Karpas-422 (cell line): ENCODE results near the gene BIRC5. TPM values are rescaled to one million over a fixed set of nuclear protein-coding genes. Genes with fewer than 3 reads are reported as not detected.

Source experiments
- DNase-seq: peaks from one replicate; pipeline ENCODE4 v3.0.0-alpha.2; 2015
- H2AFZ ChIP-seq: fragments of 200-600 bp; sonication (generic); 2 replicates; pipeline ENCODE4 v1.6.1; 2014; ENCODE audit warnings: antibody characterized with exemption, low read length, mixed read lengths
- H3K27ac ChIP-seq: fragments of 200-600 bp; sonication (generic); 2 replicates; pipeline ENCODE4 v1.5.1; 2014; ENCODE audit warnings: mild to moderate bottlenecking, low read length, moderate library complexity
- H3K27me3 ChIP-seq: fragments of 200-600 bp; sonication (generic); 2 replicates; pipeline ENCODE4 v1.6.1; 2014; ENCODE audit warnings: low read length, mixed read lengths
- H3K36me3 ChIP-seq: fragments of 200-600 bp; sonication (generic); 2 replicates; pipeline ENCODE4 v1.6.1; 2014; ENCODE audit warnings: low read length, mixed read lengths; ENCODE audit not compliant: insufficient read depth
- H3K4me1 ChIP-seq: fragments of 200-600 bp; sonication (generic); 2 replicates; pipeline ENCODE4 v1.6.1; 2014; ENCODE audit warnings: mild to moderate bottlenecking, low read length, mixed read lengths
- H3K4me2 ChIP-seq: fragments of 200-600 bp; sonication (generic); 2 replicates; pipeline ENCODE4 v1.6.1; 2014; ENCODE audit warnings: low read length, low read depth, mild to moderate bottlenecking; ENCODE audit not compliant: poor library complexity, severe bottlenecking
- H3K4me3 ChIP-seq: fragments of 200-600 bp; sonication (generic); 2 replicates; pipeline ENCODE4 v1.5.1; 2014; ENCODE audit warnings: mild to moderate bottlenecking, antibody characterized with exemption, low read length, mixed read lengths
- H3K79me2 ChIP-seq: fragments of 200-600 bp; sonication (generic); 2 replicates; pipeline ENCODE4 v1.6.1; 2014; ENCODE audit warnings: mild to moderate bottlenecking, low read length, mixed read lengths
- H3K9ac ChIP-seq: fragments of 200-600 bp; sonication (generic); 2 replicates; pipeline ENCODE4 v1.6.0; 2014; ENCODE audit warnings: low read length
- H3K9me2 ChIP-seq: fragments of 200-600 bp; sonication (generic), shearing (Covaris generic); replicated peaks from 2 replicates; pipeline ENCODE4 v1.6.0; 2014; ENCODE audit warnings: mild to moderate bottlenecking, low read length, moderate library complexity; ENCODE audit not compliant: insufficient read depth
- H3K9me3 ChIP-seq: fragments of 300-700, 200-600 bp; sonication (generic); 2 replicates; pipeline ENCODE4 v1.6.1; 2014; ENCODE audit warnings: low read length, mixed read lengths
- H4K20me1 ChIP-seq: fragments of 200-600 bp; sonication (generic); 2 replicates; pipeline ENCODE4 v1.6.1; 2014; ENCODE audit warnings: mild to moderate bottlenecking, antibody characterized with exemption, low read length, low read depth; ENCODE audit not compliant: insufficient read depth
- total RNA-seq: library from RNA; depleted of rRNA; stranded (reverse); fragments of >200 nt; shearing (Covaris generic); gene quantifications from 2 replicates; pipeline ENCODE4 v1.2.3, GENCODE V29; 2014; ENCODE audit warnings: low replicate concordance

Gene BIRC5
- total RNA-seq, 1 experiment from 2014 or later: 45.4 TPM

DNA sequence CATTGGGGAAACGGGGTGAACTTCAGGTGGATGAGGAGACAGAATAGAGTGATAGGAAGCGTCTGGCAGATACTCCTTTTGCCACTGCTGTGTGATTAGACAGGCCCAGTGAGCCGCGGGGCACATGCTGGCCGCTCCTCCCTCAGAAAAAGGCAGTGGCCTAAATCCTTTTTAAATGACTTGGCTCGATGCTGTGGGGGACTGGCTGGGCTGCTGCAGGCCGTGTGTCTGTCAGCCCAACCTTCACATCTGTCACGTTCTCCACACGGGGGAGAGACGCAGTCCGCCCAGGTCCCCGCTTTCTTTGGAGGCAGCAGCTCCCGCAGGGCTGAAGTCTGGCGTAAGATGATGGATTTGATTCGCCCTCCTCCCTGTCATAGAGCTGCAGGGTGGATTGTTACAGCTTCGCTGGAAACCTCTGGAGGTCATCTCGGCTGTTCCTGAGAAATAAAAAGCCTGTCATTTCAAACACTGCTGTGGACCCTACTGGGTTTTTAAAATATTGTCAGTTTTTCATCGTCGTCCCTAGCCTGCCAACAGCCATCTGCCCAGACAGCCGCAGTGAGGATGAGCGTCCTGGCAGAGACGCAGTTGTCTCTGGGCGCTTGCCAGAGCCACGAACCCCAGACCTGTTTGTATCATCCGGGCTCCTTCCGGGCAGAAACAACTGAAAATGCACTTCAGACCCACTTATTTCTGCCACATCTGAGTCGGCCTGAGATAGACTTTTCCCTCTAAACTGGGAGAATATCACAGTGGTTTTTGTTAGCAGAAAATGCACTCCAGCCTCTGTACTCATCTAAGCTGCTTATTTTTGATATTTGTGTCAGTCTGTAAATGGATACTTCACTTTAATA is 10.4 kb downstream of the BIRC5 start:
- no peaks in the 10 kb centered on the region for H3K9me2 ChIP-seq
- H3K79me2 ChIP-seq: no peaks in the 10 kb centered on the region
- H3K4me1 ChIP-seq: no peaks in the 10 kb centered on the region
- no peak overlapping the region for H2AFZ ChIP-seq
- H4K20me1 ChIP-seq: no peaks in the 10 kb centered on the region
- no peak overlapping the region for H3K4me2 ChIP-seq
- H3K4me3 ChIP-seq: no peak overlapping the region
- peaks cover 19% of the 10 kb centered on the region for H3K36me3 ChIP-seq
- H3K9ac ChIP-seq: no peak overlapping the region
- H3K9me3 ChIP-seq: no peaks in the 10 kb centered on the region
- no peak for DNase-seq
- H3K27me3 ChIP-seq: no peaks in the 10 kb centered on the region
- no peak overlapping the region for H3K27ac ChIP-seq

DNA sequence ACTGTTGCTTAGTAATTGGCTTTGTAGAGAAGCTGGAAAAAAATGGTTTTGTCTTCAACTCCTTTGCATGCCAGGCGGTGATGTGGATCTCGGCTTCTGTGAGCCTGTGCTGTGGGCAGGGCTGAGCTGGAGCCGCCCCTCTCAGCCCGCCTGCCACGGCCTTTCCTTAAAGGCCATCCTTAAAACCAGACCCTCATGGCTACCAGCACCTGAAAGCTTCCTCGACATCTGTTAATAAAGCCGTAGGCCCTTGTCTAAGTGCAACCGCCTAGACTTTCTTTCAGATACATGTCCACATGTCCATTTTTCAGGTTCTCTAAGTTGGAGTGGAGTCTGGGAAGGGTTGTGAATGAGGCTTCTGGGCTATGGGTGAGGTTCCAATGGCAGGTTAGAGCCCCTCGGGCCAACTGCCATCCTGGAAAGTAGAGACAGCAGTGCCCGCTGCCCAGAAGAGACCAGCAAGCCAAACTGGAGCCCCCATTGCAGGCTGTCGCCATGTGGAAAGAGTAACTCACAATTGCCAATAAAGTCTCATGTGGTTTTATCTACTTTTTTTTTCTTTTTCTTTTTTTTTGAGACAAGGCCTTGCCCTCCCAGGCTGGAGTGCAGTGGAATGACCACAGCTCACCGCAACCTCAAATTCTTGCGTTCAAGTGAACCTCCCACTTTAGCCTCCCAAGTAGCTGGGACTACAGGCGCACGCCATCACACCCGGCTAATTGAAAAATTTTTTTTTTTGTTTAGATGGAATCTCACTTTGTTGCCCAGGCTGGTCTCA is 11.2 kb downstream of the BIRC5 start:
- Histone ChIP-seq H3K9ac (no peak overlapping the region), H3K27ac (no peak overlapping the region), H3K36me3 (peaks cover 19% of the 10 kb centered on the region), H3K9me2 (no peaks in the 10 kb centered on the region), H3K79me2 (no peaks in the 10 kb centered on the region), H3K4me1 (no peaks in the 10 kb centered on the region), H3K4me2 (no peak overlapping the region), H4K20me1 (no peaks in the 10 kb centered on the region), H3K4me3 (no peak overlapping the region), H3K27me3 (no peaks in the 10 kb centered on the region), H3K9me3 (no peaks in the 10 kb centered on the region), H2AFZ (no peak overlapping the region)
- no peak for DNase-seq

DNA sequence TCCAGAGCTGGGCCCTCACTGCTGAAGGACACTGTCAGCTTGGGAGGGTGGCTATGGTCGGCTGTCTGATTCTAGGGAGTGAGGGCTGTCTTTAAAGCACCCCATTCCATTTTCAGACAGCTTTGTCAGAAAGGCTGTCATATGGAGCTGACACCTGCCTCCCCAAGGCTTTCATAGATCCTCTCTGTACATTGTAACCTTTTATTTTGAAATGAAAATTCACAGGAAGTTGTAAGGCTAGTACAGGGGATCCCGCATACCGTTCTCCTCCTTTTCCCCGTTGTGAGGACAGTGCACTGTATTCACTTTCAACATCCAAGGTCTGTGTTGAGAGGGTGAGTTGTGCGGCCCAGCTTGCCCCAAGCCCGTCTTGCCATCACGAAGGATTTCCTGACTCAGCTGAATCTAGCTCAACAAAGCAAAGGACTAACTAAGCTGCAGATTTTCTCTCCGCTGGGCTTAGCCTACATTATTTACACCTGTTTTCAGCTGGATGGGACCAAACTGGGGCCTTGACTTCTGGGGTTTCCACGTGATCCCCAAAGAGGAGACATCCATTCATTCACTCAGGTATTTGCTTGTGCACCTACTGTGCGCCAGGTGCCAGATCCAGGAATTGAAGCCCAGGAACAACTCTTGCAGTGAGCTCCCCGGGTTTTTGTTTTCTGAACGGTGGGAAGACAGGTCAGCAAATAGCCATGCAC is 12.2 kb downstream of the BIRC5 start:
- peaks cover 14% of the 10 kb centered on the region for H3K36me3 ChIP-seq
- no peaks in the 10 kb centered on the region for H3K4me1 ChIP-seq
- H3K4me2 ChIP-seq: no peak overlapping the region
- H3K9me3 ChIP-seq: no peaks in the 10 kb centered on the region
- H4K20me1 ChIP-seq: no peaks in the 10 kb centered on the region
- H3K4me3 ChIP-seq: no peak overlapping the region
- no peak overlapping the region for H3K27ac ChIP-seq
- H3K9me2 ChIP-seq: no peaks in the 10 kb centered on the region
- no peak for DNase-seq
- no peaks in the 10 kb centered on the region for H3K27me3 ChIP-seq
- no peaks in the 10 kb centered on the region for H3K79me2 ChIP-seq
- H3K9ac ChIP-seq: no peak overlapping the region
- no peak overlapping the region for H2AFZ ChIP-seq

DNA sequence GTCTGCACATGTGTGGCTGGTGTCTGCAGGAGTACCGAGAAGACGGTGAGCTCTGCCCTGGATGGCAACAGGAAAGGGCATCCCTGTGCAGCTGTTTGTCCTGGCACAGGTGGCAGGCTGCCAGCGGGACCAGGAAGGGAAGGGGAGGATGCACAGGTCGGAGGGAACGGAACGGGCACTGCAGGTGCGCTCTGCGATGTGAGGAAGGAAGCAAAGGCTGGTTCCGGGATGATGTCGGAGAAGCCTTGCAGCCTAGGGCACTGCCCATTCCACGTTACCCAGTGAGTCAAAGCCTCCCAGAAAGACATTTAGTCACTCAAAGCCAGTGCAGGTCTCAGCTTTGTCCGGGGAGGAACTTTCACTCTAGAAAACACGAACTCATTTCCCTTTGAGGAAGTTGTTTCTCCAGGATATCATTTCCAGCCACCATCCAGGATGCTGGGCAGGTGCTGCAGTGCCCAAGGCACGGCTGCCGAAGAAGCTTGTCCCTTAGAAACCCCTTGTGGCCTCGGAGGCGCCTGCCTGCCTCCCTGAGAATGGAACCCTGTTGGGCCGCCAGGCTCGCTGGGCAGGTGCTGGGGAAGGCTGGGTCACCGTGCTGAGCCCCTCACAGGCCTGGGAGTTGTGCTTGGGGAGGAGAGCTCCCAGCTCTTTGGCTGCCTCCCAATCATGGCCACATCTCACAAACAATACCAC is 12.9 kb downstream of the BIRC5 start:
- Histone ChIP-seq H3K36me3 (peaks cover 10% of the 10 kb centered on the region; the same call in 1 of the 2 replicates), H3K4me3 (no peak overlapping the region), H3K79me2 (no peaks in the 10 kb centered on the region), H3K4me1 (no peaks in the 10 kb centered on the region), H3K9me3 (no peaks in the 10 kb centered on the region), H4K20me1 (no peaks in the 10 kb centered on the region), H3K27me3 (no peaks in the 10 kb centered on the region), H3K9ac (no peak overlapping the region), H3K4me2 (no peak overlapping the region), H3K9me2 (no peaks in the 10 kb centered on the region), H3K27ac (no peak overlapping the region), H2AFZ (no peak overlapping the region)
- no peak for DNase-seq

DNA sequence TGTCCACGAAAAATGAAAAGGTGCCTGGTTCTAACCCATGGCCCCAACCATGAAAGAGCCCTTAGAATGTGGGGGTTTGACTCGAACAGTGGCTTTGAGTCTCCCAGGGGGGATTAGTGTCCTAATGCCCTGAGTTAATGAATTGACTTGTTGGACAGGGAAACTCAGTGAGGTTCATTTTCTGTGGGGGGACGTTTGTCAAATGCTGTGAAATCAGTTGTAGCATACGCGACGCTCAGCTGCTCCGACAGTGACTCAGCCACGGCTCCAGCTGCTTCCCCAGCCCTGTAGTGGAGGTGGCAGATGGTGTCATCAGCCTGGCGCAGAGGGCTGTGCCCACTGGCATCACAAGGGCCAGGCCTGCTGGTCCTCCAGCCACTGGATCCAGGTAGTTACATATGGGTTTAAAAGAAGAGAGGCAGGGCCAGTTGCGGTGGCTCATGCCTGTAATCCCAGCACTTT is 13.4 kb downstream of the BIRC5 start:
- H3K27ac ChIP-seq: no peak overlapping the region
- H2AFZ ChIP-seq: no peak overlapping the region
- no peak overlapping the region for H3K9ac ChIP-seq
- H3K9me3 ChIP-seq: no peaks in the 10 kb centered on the region
- no peaks in the 10 kb centered on the region for H3K9me2 ChIP-seq
- H3K4me3 ChIP-seq: no peak overlapping the region
- H4K20me1 ChIP-seq: no peaks in the 10 kb centered on the region
- no peaks in the 10 kb centered on the region for H3K27me3 ChIP-seq
- H3K4me1 ChIP-seq: no peaks in the 10 kb centered on the region
- H3K4me2 ChIP-seq: no peak overlapping the region
- peaks cover 10% of the 10 kb centered on the region; the same call in 1 of the 2 replicates for H3K36me3 ChIP-seq
- no peaks in the 10 kb centered on the region for H3K79me2 ChIP-seq
- no peak for DNase-seq

DNA sequence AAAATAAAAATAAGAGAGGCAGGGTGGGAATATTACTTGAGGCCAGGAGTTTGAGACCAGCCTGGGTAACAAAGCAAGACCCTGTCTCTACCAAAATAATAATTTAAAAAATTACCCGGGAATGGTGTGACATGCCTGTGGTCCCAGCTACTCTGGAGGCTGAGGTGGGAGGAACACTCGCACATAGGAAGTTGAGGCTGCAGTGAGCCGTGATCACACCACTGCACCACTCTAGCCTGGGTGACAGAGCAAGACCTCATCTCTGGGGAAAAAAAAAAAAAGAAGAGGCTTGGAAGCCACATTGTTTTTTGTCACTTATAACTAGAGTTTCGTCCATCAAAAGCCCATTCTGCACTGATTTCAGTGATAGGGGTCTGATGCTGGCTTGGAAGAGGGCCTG is 14.1 kb downstream of the BIRC5 start:
- Histone ChIP-seq H3K9me3 (no peaks in the 10 kb centered on the region), H3K27ac (no peak overlapping the region), H3K36me3 (peaks cover 10% of the 10 kb centered on the region; the same call in 1 of the 2 replicates), H2AFZ (no peak overlapping the region), H3K4me3 (no peak overlapping the region), H3K9ac (no peak overlapping the region), H4K20me1 (no peaks in the 10 kb centered on the region), H3K9me2 (no peaks in the 10 kb centered on the region), H3K27me3 (no peaks in the 10 kb centered on the region), H3K4me2 (no peak overlapping the region), H3K4me1 (no peaks in the 10 kb centered on the region), H3K79me2 (no peaks in the 10 kb centered on the region)
- DNase-seq: no peak

DNA sequence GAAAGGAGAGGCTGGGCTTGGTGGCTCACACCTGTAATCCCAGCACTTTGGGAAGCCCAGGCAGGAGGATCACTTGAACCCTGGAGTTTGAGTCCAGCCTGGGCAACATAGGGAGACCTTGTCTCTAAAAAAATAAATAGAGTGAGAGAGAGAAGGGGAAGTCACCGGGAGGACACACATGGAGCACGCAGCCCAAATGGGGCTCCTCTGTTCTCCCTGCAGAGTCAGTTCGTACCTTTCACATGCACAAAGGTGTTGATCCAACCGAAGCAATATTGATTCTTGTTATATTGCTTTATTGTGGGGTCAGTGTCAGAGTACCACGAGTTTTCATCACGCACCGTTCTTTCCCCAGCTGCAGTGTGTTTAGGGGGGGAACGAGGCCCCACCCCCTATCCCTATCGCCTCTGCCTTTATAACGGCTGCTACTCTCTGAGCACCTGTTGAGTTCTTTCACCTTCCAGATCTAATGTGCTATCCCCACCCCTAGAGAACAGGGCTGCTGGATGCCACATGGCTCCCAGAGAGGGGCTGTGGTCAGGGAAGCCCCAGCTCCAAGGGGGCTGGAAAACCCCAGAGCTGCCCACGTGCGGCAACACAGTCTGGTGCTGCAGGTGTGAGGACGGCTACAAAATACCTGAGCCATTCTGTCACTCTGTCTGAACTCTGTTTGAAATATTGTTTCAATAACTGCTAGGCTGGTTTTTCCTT is 16.4 kb downstream of the BIRC5 start:
- H4K20me1 ChIP-seq: no peaks in the 10 kb centered on the region
- no peak overlapping the region for H3K4me3 ChIP-seq
- no peak for DNase-seq
- H3K36me3 ChIP-seq: no peaks in the 10 kb centered on the region
- no peaks in the 10 kb centered on the region for H3K79me2 ChIP-seq
- H2AFZ ChIP-seq: no peak overlapping the region
- no peak overlapping the region for H3K27ac ChIP-seq
- no peaks in the 10 kb centered on the region for H3K4me1 ChIP-seq
- H3K27me3 ChIP-seq: no peaks in the 10 kb centered on the region
- H3K4me2 ChIP-seq: no peak overlapping the region
- H3K9ac ChIP-seq: no peak overlapping the region
- no peaks in the 10 kb centered on the region for H3K9me2 ChIP-seq
- no peaks in the 10 kb centered on the region for H3K9me3 ChIP-seq
